ENCODE results near the gene ADAMTS10.

DNA sequence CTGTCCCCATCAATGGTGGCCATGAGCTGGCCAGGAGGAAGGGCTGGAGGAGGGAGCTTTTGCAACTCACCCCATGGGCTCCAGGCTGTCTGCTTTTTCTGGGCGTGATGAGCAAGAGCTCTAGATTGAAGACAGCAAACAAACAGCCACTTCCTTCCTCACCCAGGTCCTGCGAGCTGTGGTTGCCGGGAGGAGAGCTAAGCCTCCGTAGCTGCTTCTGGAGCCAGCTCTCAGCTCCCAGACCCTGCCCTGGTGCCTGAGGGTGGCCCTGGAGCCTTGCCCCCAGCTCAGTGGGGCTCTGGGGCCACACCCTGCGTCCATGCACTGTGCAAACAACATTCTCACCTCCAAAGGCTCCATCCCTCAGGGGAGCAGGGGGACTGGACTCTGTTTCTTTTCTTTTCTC lies 39.5 kb downstream of the ADAMTS10 start:
- no peak for TF ChIP-seq POLR2A (IDR thresholded peaks at IDR 0.05)
- TF ChIP-seq, protein P1, sequence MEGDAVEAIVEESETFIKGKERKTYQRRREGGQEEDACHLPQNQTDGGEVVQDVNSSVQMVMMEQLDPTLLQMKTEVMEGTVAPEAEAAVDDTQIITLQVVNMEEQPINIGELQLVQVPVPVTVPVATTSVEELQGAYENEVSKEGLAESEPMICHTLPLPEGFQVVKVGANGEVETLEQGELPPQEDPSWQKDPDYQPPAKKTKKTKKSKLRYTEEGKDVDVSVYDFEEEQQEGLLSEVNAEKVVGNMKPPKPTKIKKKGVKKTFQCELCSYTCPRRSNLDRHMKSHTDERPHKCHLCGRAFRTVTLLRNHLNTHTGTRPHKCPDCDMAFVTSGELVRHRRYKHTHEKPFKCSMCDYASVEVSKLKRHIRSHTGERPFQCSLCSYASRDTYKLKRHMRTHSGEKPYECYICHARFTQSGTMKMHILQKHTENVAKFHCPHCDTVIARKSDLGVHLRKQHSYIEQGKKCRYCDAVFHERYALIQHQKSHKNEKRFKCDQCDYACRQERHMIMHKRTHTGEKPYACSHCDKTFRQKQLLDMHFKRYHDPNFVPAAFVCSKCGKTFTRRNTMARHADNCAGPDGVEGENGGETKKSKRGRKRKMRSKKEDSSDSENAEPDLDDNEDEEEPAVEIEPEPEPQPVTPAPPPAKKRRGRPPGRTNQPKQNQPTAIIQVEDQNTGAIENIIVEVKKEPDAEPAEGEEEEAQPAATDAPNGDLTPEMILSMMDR (IDR thresholded peaks at IDR 0.05): no peak

All from adrenal gland (tissue), 5 donors.